Right lobe of liver (tissue), 4 donors: ENCODE measurements around the gene MCC.

Source experiments
- CTCF ChIP-seq, 4 donors: fragments of 200-600 bp in 3 of 4; fragments of 450-650 bp in 1 of 4; IDR thresholded peaks; one replicate each; pipeline versions ENCODE4 v1.5.1 to v1.8.0; 2016 to 2022; ENCODE audit warnings: antibody characterized with exemption in 4 of 4, mild to moderate bottlenecking in 2 of 4
- POLR2A ChIP-seq: fragments of 450-650 bp; IDR thresholded peaks from one replicate; pipeline ENCODE4 v1.6.1; 2017; ENCODE audit warnings: antibody characterized with exemption, mild to moderate bottlenecking
- donor health status: DM: no; HTN: no; CAD: no.
- donor health status: DM: no; HTN: no; CAD: no.
- donor health status: DM: no; HTN: yes; CAD: no.

GRCh38 chr5:113050721-113051382, 437.4 kb downstream of the MCC start:
- TF ChIP-seq CTCF (IDR thresholded peaks at IDR 0.05): no peak
- no peak for TF ChIP-seq POLR2A
